Gastrocnemius medialis (tissue), 4 donors: ENCODE measurements around the gene PANX1.

Source experiments
- CTCF ChIP-seq, 5 experiments: fragments of 450-650 bp in 3 of 5; fragments of 200-600 bp in 2 of 5; sonication (generic) in 2 of 5; IDR thresholded peaks in 4 of 5; conservative IDR thresholded peaks in 1 of 5; 1 replicate in 4 of 5; 2 replicates in 1 of 5; pipeline ENCODE4 v1.5.1; 2016 to 2019; ENCODE audit warnings: antibody characterized with exemption in 5 of 5, mild to moderate bottlenecking in 3 of 5, moderate library complexity in 3 of 5
- POLR2A ChIP-seq, 2 donors: fragments of 450-650 bp; IDR thresholded peaks; one replicate each; pipeline ENCODE4 v1.6.1; 2017; ENCODE audit warnings: antibody characterized with exemption in 2 of 2, mild to moderate bottlenecking in 2 of 2, moderate library complexity in 2 of 2

DNA sequence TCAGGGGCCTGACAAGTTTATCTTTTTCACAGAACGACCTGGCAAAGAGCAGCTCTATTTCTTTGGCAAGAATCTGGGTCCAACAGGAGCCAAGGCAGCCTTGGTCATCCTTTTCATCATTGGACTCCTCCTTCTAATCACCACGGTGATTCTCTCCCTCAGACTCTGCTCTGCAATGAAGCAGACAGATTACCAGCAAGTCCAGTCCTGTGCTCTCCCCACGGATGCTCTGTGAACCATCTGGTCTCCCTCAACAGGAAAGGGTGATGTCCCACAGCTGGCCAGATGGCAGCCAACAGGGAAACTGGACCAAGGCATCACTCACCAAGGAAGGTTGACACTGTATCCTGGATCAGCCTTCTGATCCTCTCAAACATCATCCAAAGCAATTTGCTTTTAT lies 17.0 kb upstream of the PANX1 start:
- no peak for TF ChIP-seq CTCF (IDR thresholded peaks at IDR 0.05 in 4 of 5, conservative IDR thresholded peaks at IDR 0.05 in 1 of 5)
- no peak for TF ChIP-seq POLR2A (IDR thresholded peaks at IDR 0.05)
